Measurements from ENCODE around the gene TICRR. TPM values are rescaled to one million over a fixed set of nuclear protein-coding genes. Genes with fewer than 3 reads are reported as not detected.

The TICRR gene
- total RNA-seq, 4 donors from 2014 or later = not detected

DNA sequence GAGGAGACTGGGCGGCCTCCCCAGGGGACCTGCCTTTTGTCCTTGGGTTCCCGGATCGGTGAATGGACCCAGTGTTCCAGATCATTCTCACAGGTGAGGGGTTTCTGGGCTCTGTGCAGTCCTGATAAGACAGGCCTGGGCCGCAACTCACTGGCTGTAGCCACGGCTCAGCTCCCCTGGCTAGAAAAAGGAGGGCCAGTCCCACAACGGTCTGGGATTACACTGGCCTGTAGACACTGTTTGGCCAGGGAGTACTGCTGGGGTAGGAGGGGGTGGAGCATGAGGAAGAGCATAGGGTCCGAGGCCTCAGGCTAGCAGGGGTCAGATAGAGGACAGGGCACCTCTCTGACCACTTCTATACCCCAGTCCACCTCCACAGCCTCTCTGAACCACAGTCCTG is 21.0 kb upstream of the TICRR start:
- DNase-seq (no peak), ATAC-seq (no peak)
- Histone ChIP-seq H3K27me3 (no peaks in the 10 kb centered on the region), H3K4me3 (no peak overlapping the region), H3K9me3 (no peaks in the 10 kb centered on the region), H3K36me3 (no peaks in the 10 kb centered on the region), H3K4me1 (no peaks in the 10 kb centered on the region), H3K27ac (no peak overlapping the region)
- intact Hi-C loops (cut with DNase I; ENCODE audit: low total_unique reads) (no loop called here), in situ Hi-C loops (cut with MboI; ENCODE audit: low sequenced_read_pairs in 4 of 4) (no loop called here)
- TF ChIP-seq, protein P1, sequence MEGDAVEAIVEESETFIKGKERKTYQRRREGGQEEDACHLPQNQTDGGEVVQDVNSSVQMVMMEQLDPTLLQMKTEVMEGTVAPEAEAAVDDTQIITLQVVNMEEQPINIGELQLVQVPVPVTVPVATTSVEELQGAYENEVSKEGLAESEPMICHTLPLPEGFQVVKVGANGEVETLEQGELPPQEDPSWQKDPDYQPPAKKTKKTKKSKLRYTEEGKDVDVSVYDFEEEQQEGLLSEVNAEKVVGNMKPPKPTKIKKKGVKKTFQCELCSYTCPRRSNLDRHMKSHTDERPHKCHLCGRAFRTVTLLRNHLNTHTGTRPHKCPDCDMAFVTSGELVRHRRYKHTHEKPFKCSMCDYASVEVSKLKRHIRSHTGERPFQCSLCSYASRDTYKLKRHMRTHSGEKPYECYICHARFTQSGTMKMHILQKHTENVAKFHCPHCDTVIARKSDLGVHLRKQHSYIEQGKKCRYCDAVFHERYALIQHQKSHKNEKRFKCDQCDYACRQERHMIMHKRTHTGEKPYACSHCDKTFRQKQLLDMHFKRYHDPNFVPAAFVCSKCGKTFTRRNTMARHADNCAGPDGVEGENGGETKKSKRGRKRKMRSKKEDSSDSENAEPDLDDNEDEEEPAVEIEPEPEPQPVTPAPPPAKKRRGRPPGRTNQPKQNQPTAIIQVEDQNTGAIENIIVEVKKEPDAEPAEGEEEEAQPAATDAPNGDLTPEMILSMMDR (IDR thresholded peaks at IDR 0.05 in 4 of 5, conservative IDR thresholded peaks at IDR 0.05 in 1 of 5) = no peak
- TF ChIP-seq POLR2A (IDR thresholded peaks at IDR 0.05) = no peak

DNA sequence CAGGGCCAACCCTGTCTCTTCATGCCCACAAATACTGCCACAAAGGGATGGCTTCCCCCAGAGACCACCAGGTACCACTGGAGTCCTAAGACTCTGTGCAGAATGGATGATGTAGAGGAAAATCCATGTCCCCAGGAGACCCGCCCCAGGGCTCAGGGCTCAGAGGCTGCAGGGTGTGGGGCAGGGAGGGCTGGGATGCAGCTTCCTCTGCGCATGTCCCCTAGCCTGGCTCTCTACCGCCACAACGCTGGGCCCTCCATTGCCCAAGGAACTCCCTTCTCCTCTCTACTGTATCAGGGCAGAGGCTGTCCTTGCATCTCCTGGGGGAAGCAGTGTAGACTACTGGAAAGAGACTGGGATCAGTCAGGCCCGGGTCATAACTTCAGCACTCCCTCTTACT is 19.5 kb upstream of the TICRR start:
- TF ChIP-seq, protein P1 (IDR thresholded peaks at IDR 0.05 in 4 of 5, conservative IDR thresholded peaks at IDR 0.05 in 1 of 5) = no peak
- TF ChIP-seq POLR2A (IDR thresholded peaks at IDR 0.05) = no peak
- intact Hi-C loops (cut with DNase I; ENCODE audit: low total_unique reads) (no loop called here), in situ Hi-C loops (cut with MboI; ENCODE audit: low sequenced_read_pairs in 4 of 4) (no loop called here)

DNA sequence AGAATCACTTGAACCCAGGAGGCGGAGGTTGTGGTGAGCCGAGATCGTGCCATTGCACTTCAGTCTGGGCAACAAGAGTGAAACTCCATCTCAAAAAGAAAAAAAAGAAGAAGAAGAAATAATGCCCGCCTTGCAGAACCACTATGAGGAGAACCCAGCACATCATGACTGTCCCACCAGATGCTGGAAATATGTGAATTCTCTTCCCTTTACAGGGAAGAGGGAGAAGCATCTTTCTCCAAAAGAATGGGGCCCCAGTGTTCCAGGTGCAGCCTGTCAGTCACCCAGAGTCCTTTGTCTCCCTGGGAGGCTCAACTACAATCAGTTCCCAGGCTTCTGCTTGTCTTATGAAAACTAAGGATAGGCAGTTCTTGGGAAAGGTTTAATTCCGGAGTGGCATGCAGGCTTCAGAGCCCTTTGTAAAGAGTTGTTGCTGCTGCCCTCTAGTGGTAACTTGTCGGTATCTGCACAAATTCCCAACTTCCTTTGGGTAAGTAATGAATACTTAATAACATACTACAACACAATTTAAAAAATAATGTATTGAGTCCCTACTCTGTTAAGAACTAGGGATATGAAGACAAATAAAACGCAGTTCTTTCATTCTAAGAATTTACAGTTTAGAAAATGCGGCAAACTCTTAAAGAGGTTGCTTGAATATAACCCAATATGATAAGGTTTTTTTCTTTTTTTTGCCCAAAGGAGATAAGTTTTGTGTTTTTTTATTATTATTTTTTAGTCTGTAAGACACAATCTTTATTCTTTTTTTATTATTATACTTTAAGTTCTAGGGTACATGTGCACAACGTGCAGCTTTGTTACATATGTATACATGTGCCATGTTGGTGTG is 18.6 kb upstream of the TICRR start:
- intact Hi-C loops (cut with DNase I; ENCODE audit: low total_unique reads) (no loop called here), in situ Hi-C loops (cut with MboI; ENCODE audit: low sequenced_read_pairs in 4 of 4) (no loop called here)
- H3K27ac ChIP-seq = no peak overlapping the region
- H3K4me1 ChIP-seq = no peaks in the 10 kb centered on the region
- DNase-seq (peak in 1 of 2 donors; percentile 14), ATAC-seq (peak; percentile 36 to 56)
- H3K4me3 ChIP-seq = no peak overlapping the region
- H3K36me3 ChIP-seq = no peaks in the 10 kb centered on the region
- H3K9me3 ChIP-seq = no peaks in the 10 kb centered on the region
- TF ChIP-seq, protein P1 (IDR thresholded peaks at IDR 0.05 in 4 of 5, conservative IDR thresholded peaks at IDR 0.05 in 1 of 5) = peak in 4 of 5 experiments; percentile 25 to 76 (median 58)
- TF ChIP-seq POLR2A (IDR thresholded peaks at IDR 0.05) = no peak
- H3K27me3 ChIP-seq = peaks cover 0 to 4% (median 0%) of the 10 kb centered on the region in 3 donors

More for the DNA sequence above, 19.5 kb upstream of the TICRR start:
- H3K36me3 ChIP-seq = no peaks in the 10 kb centered on the region
- no peak overlapping the region for H3K27ac ChIP-seq
- ATAC-seq = no peak
- no peaks in the 10 kb centered on the region for H3K9me3 ChIP-seq
- H3K27me3 ChIP-seq = peaks cover 0 to 4% (median 0%) of the 10 kb centered on the region in 3 donors
- no peaks in the 10 kb centered on the region for H3K4me1 ChIP-seq
- DNase-seq = no peak
- no peak overlapping the region for H3K4me3 ChIP-seq

DNA sequence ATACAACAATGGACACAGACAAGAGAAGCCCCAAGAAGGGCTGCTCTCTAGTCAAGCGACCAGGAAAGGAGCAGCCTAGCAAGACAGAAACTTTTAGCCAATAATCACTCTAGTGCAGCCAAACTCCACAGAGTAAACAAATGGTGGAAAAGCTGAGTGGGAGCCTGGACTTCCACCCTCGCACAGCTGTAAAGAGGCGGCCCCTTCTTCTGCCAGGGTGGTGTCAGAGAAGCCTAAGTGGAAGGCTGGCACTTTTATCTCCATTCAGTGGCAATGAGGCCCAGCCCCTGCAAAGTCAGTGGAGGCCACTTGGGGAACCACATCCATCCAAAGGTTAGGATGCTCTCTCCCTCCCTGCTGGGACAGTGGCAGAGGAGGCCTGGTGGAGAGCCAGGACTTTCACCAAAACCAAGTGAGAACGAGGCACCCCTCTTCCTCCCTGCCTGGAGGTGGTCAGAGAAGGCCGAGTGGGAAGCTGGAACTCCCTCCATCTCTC is 15.5 kb upstream of the TICRR start:
- ATAC-seq (no peak), DNase-seq (no peak)
- no peak for TF ChIP-seq POLR2A (IDR thresholded peaks at IDR 0.05)
- TF ChIP-seq, protein P1 (IDR thresholded peaks at IDR 0.05 in 4 of 5, conservative IDR thresholded peaks at IDR 0.05 in 1 of 5) = no peak
- Histone ChIP-seq H3K36me3 (no peaks in the 10 kb centered on the region), H3K9me3 (no peaks in the 10 kb centered on the region), H3K27ac (no peak overlapping the region), H3K4me1 (no peaks in the 10 kb centered on the region), H3K4me3 (no peak overlapping the region), H3K27me3 (peaks cover 0 to 4% (median 0%) of the 10 kb centered on the region in 3 donors)
- intact Hi-C loops (cut with DNase I; ENCODE audit: low total_unique reads) = no loop called here
- in situ Hi-C loops (cut with MboI; ENCODE audit: low sequenced_read_pairs in 4 of 4) = no loop called here
